Middle frontal gyrus (tissue), 1 donor: ENCODE data around the gene SGSM1.

Experiments used
- DNase-seq: peaks from one replicate; pipeline ENCODE4 v3.0.0-alpha.2; 2015; ENCODE audit warnings: low spot score; ENCODE audit errors: extremely low spot score

SGSM1 gene

GRCh38 chr22:24975813-24976341, 169.9 kb downstream of the SGSM1 start:
- no peak for DNase-seq

DNA sequence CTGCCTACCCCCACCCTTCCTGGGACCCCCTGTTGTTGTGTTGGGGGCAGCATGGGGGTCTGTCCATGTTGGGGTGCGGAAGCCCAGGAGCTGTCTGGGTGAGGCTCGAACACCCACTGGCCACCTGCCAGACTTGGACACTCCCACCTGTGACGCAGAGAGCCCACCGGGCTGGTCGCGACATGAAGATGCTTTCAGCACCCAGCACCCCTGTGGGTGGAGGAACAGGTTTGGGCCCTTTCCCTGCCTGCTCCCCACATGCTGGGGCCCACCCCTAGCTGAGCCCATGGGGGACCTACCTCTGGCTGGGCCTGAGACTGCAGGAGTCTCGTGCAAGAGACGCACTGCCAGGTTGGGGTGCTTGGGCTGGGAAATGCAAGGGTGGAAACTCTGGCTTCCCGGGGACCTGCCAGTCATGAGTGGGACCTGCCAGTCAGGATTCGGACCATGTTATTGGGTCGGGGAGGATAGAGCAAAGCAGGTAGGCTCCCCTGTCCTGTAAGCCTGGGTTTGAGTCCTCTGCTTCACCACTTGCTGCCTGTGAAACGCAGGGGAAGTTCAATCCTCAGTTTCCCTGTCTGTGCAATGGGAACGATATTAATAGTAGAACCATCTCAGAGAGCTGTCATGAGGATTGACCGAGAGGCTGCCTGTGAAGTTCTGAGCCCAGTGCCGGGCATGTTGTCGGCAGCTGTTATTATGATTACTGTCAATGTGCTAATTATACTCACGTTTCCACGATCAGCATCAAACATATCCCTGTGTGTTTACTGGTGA, 170.6 kb downstream of the SGSM1 start:
- no peak for DNase-seq
